HG02763 (cell line): Measurements from ENCODE around the gene GP2.

ENCODE experiments used
- ATAC-seq: cut with Tn5 transposase; IDR thresholded peaks from one replicate; pipeline ENCODE4 v1.9.1; 2021; ENCODE audit warnings: mild to moderate bottlenecking, moderate library complexity; ENCODE audit not compliant: unreplicated experiment

The GP2 gene

GRCh38 chr16:20308266-20308665 is 19.0 kb downstream of the GP2 start:
- ATAC-seq = no peak

GRCh38 chr16:20307791-20308190 is 19.5 kb downstream of the GP2 start:
- ATAC-seq = no peak

- no peak for ATAC-seq
These were observed 20.1 kb downstream of the GP2 start for GRCh38 chr16:20307240-20307671.

GRCh38 chr16:20306401-20306800 is 20.9 kb downstream of the GP2 start:
- no peak for ATAC-seq

GRCh38 chr16:20303012-20303411 is 24.3 kb downstream of the GP2 start:
- ATAC-seq = no peak

GRCh38 chr16:20302389-20302788 is 24.9 kb downstream of the GP2 start:
- ATAC-seq = no peak

GRCh38 chr16:20301840-20302239 is 25.5 kb downstream of the GP2 start:
- ATAC-seq = no peak

GRCh38 chr16:20300312-20301097 is 26.8 kb downstream of the GP2 start:
- peak; percentile 56 for ATAC-seq

- no peak for ATAC-seq
These were observed 28.9 kb downstream of the GP2 start for GRCh38 chr16:20298452-20298851.

GRCh38 chr16:20291208-20292206 is 35.8 kb downstream of the GP2 start:
- no peak for ATAC-seq

- ATAC-seq = no peak
These were observed 37.7 kb downstream of the GP2 start for GRCh38 chr16:20289571-20289970.

GRCh38 chr16:20285993-20286499 is 41.3 kb downstream of the GP2 start:
- ATAC-seq = no peak

- no peak for ATAC-seq
These were observed 47.1 kb downstream of the GP2 start for GRCh38 chr16:20280259-20280658.

GRCh38 chr16:20271893-20272292 is 55.4 kb downstream of the GP2 start:
- ATAC-seq = no peak

- no peak for ATAC-seq
These were observed 58.9 kb downstream of the GP2 start for GRCh38 chr16:20268409-20268808.

GRCh38 chr16:20265019-20265418 is 62.3 kb downstream of the GP2 start:
- ATAC-seq = no peak

GRCh38 chr16:20263138-20263855 is 64.0 kb downstream of the GP2 start:
- no peak for ATAC-seq

GRCh38 chr16:20262248-20262647 is 65.1 kb downstream of the GP2 start:
- ATAC-seq = no peak

GRCh38 chr16:20260215-20261009 is 66.9 kb downstream of the GP2 start:
- no peak for ATAC-seq
